Stimulated activated CD4-positive, alpha-beta T cell treated with anti-CD3 and anti-CD28 coated beads, Interleukin-4, amount 100 ng/mL, for 1 hour (primary cell): ENCODE measurements around the gene KCNAB3.
"Not testable (repeated sequence)": the region's sequence is repeated elsewhere in the genome, so short reads cannot be mapped to it uniquely, and the experiment has no call there.

Source experiments
- DNase-seq: peaks from one replicate; pipeline ENCODE4 v3.0.0-alpha.2; 2020

KCNAB3 gene

GRCh38 chr17:7929158-7930023 lies at the start of gene KCNAB3:
TSS of gene KCNAB3 (minus strand) at chr17:7929856. CDS start at chr17:7929435, 421 bp downstream.
- DNase-seq: peak; percentile 62

GRCh38 chr17:7977805-7978204 lies 48.1 kb upstream of the KCNAB3 start:
- DNase-seq: no peak

GRCh38 chr17:7977039-7977438 lies 47.4 kb upstream of the KCNAB3 start:
- DNase-seq: no peak

GRCh38 chr17:7974638-7975131 lies 45.0 kb upstream of the KCNAB3 start:
- DNase-seq: no peak

DNA sequence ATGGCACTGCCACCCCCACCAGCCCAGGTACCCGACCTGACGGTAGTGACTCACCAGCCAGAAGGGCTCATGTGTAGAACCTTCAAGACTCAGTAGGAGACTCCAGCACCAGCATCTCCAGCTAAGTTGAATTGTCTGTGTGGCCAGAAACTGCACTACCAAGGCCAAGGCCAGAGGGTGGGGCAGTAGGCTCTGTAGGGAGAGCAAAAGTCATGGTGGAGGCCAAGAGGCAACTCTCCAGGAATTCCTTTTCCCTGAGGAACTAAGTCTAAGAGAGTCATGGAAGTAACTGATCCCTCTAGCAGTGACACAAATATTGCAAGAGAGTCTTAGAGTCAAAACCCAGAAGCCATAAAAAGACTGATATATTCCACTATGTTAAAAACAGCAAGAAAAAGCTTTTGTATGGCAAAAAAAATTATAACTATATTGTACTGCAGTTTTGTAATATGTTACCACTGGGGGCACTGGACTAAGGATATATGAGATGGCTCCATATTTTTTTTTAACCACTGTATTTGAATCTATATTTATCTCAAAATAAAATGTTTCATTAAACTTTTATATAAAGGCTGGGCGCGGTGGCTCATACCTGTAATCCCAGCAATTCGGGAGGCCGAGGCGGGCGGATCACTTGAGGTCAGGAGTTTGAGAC lies 42.6 kb upstream of the KCNAB3 start:
- DNase-seq: no peak

DNA sequence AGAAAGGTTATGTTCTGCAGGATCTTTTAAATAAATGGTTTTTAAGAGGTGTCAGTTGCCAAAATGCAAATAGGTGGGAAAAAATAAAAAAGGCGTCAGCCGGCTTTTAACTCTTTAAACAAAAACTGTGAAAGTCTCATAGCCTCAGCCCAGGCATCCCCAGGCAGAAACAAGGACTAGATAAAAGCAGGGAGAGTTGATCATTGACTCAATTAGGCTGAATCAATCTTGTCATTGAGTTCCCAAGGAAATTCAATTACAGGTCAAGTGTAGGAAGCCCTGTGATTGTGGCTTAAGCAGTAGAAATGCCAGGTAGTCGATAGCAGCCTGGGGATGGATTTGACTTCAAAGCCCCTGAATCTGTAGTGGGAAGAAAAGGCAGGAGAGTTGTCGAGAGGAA lies 42.0 kb upstream of the KCNAB3 start:
- DNase-seq: no peak

DNA sequence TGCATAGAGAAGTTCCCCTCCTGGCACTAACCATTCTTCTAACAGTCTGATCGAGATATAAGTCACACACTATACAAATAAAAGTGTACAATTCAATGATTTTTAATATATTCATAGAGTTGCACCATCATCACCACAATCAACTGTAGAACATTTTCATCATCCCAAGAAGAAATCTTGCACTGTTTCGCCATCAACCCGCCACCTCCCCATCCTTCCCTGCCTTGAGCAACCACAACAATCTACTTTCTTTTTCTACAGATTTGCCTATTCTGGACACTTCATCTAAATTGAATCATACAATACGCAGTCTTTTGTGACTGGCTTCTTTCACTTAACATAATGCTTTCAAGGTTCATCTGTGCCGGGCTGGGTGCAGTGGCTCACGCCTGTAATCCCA lies 39.8 kb upstream of the KCNAB3 start:
- no peak for DNase-seq

DNA sequence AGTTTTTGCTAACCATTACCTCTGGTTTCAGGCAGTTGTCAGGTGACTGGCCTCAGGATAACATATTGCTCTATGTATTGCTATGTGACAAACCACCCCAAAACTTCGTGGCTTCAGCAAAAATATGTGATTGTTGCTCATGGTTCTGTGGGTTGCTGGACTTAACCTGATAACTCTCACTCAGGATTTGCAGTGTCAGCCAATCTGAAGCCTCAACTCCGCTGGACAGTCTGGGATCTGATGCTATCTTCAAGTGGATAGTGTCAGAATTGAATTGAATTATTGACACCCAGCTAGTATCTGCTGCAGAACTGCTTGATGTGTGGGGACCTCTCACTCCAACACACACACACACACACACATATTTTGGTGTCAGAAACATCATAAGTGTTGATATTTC lies 38.1 kb upstream of the KCNAB3 start:
- DNase-seq: no peak

DNA sequence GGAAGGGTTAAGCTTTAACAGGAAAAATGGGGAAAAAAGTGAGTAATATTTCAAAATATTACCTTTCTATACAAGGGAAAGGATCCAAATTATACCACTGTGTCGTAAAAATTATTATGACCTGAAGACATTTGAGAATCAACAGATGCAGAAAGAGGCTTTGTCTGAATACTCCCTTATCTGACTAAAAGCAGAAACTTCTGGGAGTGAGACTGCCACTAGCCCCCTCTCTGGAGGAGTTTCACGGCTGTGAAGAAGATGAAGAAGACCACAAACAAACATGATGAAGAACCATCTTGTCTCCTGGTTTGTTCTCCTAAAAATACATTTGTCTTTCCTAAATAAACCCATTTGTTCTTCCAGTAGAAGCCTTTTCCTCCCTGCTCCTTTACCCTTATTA lies 31.8 kb upstream of the KCNAB3 start:
- no peak for DNase-seq

DNA sequence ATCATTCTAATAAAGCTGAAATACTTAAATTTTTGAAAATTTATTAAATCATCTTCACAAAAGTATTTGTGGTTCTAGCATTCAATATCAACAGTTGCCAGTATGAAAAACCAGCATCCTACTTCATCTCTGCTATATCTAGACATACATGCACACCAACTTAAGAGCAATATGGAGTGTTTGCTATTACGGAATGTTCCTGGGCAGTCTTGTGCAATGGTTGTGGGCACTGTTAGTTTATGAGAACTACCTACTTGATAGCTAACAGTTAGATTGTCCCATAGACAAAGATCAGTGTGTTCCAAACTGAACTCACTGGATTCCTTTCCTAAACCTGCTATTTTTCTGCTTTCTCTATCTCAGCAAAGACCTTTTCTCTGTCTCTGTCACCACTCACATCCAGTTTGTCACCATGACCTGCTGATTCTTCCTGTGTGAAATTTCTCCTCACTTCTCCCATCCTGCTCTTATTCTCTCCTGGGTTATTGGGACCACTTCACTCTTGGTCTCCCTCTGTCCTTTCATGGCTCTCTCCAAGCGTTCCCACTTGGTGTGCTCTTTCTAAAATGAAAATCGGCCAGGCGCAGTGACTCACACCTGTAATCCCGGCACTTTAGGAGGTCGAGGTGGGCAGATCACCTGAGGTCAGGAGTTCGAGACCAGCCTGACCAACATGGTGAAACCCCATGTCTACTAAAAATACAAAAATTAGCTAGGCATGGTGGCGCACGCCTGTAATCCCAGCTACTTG lies 30.0 kb upstream of the KCNAB3 start:
- DNase-seq: no peak

- no peak for DNase-seq
Measured at GRCh38 chr17:7956228-7956965, 26.7 kb upstream of the KCNAB3 start.

- DNase-seq: no peak
Measured at GRCh38 chr17:7955414-7956227, 26.0 kb upstream of the KCNAB3 start.

DNA sequence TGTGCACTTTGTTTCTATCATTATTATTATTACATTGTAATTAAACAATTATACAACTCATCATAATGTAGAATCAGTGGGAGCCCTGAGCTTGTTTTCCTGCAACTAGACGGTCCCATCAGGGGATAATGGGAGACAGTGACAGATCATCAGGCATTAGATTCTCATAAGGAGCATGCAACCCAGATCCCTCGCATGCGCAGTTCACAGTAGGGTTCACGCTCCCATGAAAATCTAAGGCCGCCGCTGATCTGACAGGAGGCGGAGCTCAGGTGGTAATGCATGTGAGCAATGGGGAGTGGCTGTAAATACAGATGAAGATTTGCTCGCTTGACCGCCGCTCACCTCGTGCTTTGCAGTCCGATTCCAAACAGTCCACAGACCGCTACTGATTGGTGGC lies 23.6 kb upstream of the KCNAB3 start:
- not testable (repeated sequence) for DNase-seq

DNA sequence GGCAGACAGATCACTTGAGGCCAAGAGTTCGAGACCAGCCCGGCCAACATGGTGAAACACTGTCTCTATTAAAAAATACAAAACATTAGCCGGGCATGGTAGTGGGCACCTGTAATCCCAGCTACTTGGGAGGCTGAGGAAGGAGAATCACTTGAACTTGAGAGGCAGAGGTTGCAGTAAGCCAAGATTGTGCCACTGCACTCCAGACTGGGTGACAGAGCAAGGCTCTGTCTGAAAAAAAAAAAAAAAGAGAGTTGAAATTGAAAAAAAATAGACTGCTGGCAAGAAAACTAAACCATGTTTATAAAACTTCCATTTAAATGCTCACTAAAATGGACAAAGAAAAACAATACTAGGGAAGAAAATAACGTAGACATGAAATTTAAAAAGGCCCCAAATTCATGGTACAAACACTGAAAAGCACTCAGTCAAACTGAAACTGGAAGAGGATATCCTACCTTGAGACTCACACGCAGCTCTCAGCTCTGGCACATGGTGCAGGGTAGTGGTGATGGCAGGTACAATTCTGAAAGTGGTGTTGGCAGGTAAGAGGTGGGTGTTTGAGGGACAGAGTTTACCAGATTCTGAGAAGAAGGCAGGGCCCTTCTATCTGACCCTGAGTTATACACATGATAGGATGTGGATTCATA lies 21.6 kb upstream of the KCNAB3 start:
- DNase-seq: peak; percentile 46

DNA sequence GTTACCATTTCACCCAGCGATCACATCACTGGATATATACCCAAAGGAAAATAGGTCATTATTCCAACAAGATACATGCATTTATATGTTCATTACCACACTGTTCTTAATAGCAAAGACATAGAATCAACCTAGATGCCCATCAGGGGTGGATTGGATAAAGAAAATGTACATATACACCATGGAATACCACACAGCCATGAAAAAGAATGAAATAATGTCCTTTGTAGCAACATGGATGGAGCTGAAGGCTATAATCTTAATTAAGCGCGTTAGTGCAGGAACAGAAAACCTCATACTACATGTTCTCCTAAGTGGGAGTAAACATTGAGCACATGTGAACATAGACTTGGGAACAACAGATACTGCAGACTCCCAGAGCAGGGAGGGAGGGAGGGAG lies 20.9 kb upstream of the KCNAB3 start:
- DNase-seq: no peak

- no peak for DNase-seq
Measured at GRCh38 chr17:7947651-7948050, 18.0 kb upstream of the KCNAB3 start.

- no peak for DNase-seq
Measured at GRCh38 chr17:7946441-7946840, 16.8 kb upstream of the KCNAB3 start.

DNA sequence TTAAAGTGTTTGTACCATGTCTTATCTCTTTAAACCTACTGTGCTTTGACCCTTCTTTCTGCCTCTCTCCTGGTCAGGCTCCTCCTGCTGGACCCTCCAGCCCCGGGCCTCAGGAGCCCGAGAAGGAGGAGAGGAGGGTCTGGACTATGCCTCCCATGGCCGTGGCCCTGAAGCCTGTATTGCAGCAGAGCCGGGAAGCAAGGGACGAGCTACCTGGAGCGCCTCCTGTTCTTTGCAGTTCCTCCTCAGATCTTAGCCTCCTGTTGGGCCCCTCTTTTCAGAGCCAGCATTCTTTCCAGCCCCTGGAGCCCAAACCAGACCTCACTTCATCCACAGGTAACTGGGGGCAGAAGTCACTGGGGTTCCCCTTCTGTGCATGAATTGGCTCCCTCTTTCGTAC lies 16.0 kb upstream of the KCNAB3 start:
- no peak for DNase-seq

GRCh38 chr17:7944326-7944725 lies 14.7 kb upstream of the KCNAB3 start:
- DNase-seq: no peak

- no peak for DNase-seq
Measured at GRCh38 chr17:7943291-7943690, 13.6 kb upstream of the KCNAB3 start.

- DNase-seq: no peak
Measured at GRCh38 chr17:7940743-7941142, 11.1 kb upstream of the KCNAB3 start.
